OCI-LY7 (cell line): ENCODE data around the gene GLB1L3. TPM values are rescaled to one million over a fixed set of nuclear protein-coding genes. Genes with fewer than 3 reads are reported as not detected.

Experiments used
- Bru-seq: library from RNA; stranded (reverse); fragments of 400-500 nt; gene quantifications from one replicate; lab custom pipeline; 2021; lab: Mats Ljungman, UMichigan
- BruChase-seq, 2 experiments: library from RNA; stranded (reverse); fragments of 400-500 nt; gene quantifications; one replicate each; lab custom pipeline; 2021; lab: Mats Ljungman, UMichigan
- BruUV-seq: library from RNA; stranded (reverse); fragments of 400-500 nt; replicated peaks from 2 replicates; lab custom pipeline; 2021; lab: Mats Ljungman, UMichigan
- CTCF ChIA-PET: fragments of 300-600 bp; sonication (Branson Sonifier 250); formaldehyde crosslinking; loops from one replicate; lab custom pipeline; 2022; ENCODE audit warnings: antibody characterized with exemption; ENCODE audit not compliant: unreplicated experiment; lab: Charles Lee
- POLR2A ChIA-PET: fragments of 300-600 bp; sonication (Branson Sonifier 250); formaldehyde crosslinking; loops from one replicate; lab custom pipeline; 2022; ENCODE audit warnings: antibody characterized with exemption; lab: Charles Lee
- DNase-seq: peaks from one replicate; pipeline ENCODE4 v3.0.0-alpha.2; 2015; ENCODE audit warnings: low spot score
- H2AFZ ChIP-seq: fragments of 200-600 bp; sonication (generic), shearing (Covaris generic); 2 replicates; pipeline ENCODE4 v1.6.1; 2014; ENCODE audit warnings: mild to moderate bottlenecking, antibody characterized with exemption, low read length, moderate library complexity
- H3K27ac ChIP-seq: fragments of 200-600 bp; sonication (generic); 2 replicates; pipeline ENCODE4 v1.5.1; 2014; ENCODE audit warnings: mixed run types, low read depth, mild to moderate bottlenecking, moderate library complexity, low read length, inconsistent platforms; ENCODE audit not compliant: poor library complexity, severe bottlenecking
- H3K36me3 ChIP-seq: fragments of 200-600 bp; sonication (generic); 2 replicates; pipeline ENCODE4 v1.6.1; 2014; ENCODE audit warnings: mild to moderate bottlenecking, antibody characterized with exemption, low read length, moderate library complexity, mixed read lengths; ENCODE audit not compliant: insufficient read depth
- H3K4me1 ChIP-seq: fragments of 200-600 bp; sonication (generic); 2 replicates; pipeline ENCODE4 v1.5.1; 2014; ENCODE audit warnings: mild to moderate bottlenecking, low read length; ENCODE audit not compliant: insufficient read depth, poor library complexity, severe bottlenecking
- H3K4me2 ChIP-seq: fragments of 200-600 bp; sonication (generic); 2 replicates; pipeline ENCODE4 v1.6.1; 2014; ENCODE audit warnings: mild to moderate bottlenecking, low read length
- H3K4me3 ChIP-seq: fragments of 200-600 bp; sonication (generic); 2 replicates; pipeline ENCODE4 v1.5.1; 2014; ENCODE audit warnings: mild to moderate bottlenecking, low read depth, low read length; ENCODE audit not compliant: poor library complexity, severe bottlenecking
- H3K79me2 ChIP-seq: fragments of 200-600 bp; sonication (generic); 2 replicates; pipeline ENCODE4 v1.6.1; 2016; ENCODE audit warnings: low read depth, mild to moderate bottlenecking, low read length, moderate library complexity, mixed read lengths; ENCODE audit not compliant: insufficient read depth
- H3K9me2 ChIP-seq: fragments of 200-600 bp; sonication (generic); 2 replicates; pipeline ENCODE4 v1.6.1; 2016; ENCODE audit warnings: mild to moderate bottlenecking, low read length, mixed read lengths; ENCODE audit not compliant: insufficient read depth
- H3K9me3 ChIP-seq: fragments of 200-600 bp; sonication (generic); 2 replicates; pipeline ENCODE4 v1.6.1; 2014; ENCODE audit warnings: mild to moderate bottlenecking, mixed run types, low read length, mixed read lengths
- H4K20me1 ChIP-seq: fragments of 200-600 bp; sonication (generic); 2 replicates; pipeline ENCODE4 v1.6.1; 2014; ENCODE audit warnings: mild to moderate bottlenecking, antibody characterized with exemption, low read length, moderate library complexity, mixed read lengths; ENCODE audit not compliant: insufficient read depth
- EZH2phosphoT487 ChIP-seq: fragments of 200-600 bp; sonication (generic); IDR thresholded peaks from 2 replicates; pipeline ENCODE4 v1.6.1; 2018; ENCODE audit warnings: low read depth, borderline replicate concordance, mild to moderate bottlenecking, mixed run types, antibody characterized with exemption, low read length, moderate library complexity, mixed read lengths
- intact Hi-C: fragments of 100-400 bp; cut with micrococcal nuclease; formaldehyde crosslinking; loops from one replicate; pipeline ENCODE4 v1.10.0; 2022; ENCODE audit not compliant: unreplicated experiment
- long read RNA-seq: library from polyadenylated mRNA; stranded (forward); transcript quantifications from one replicate; pipeline ENCODE4 v2.0.0, GENCODE V29; 2022
- total RNA-seq, 2 experiments: library from RNA; depleted of rRNA in 1 of 2; stranded (reverse); fragments of >200 nt in 1 of 2; shearing (Covaris generic) in 1 of 2; gene quantifications; 2 replicates each; pipeline ENCODE4 v1.2.3, GENCODE V29; 2014 to 2022
- TF ChIP-seq, protein P1 (sequence below): fragments of 200-600 bp; sonication (generic); conservative IDR thresholded peaks from 2 replicates; pipeline ENCODE4 v1.5.1; 2014; ENCODE audit warnings: mild to moderate bottlenecking, antibody characterized with exemption, low read length, moderate library complexity, mixed read lengths

GLB1L3 gene
- total RNA-seq (2014; rRNA removed; shearing (Covaris generic)) (not detected in 2 replicates), total RNA-seq (2022) (not detected in 2 replicates), Bru-seq, nascent RNA (percentile 3 among the genes with signal in this experiment), BruChase-seq, experiment 1, labeled RNA remaining after a 6-hour chase (not detected), BruChase-seq, experiment 2, labeled RNA remaining after a 2-hour chase (not detected)
- long read RNA-seq, result 0 reads

- TF ChIP-seq EZH2phosphoT487, result no peak
- TF ChIP-seq, protein P1, sequence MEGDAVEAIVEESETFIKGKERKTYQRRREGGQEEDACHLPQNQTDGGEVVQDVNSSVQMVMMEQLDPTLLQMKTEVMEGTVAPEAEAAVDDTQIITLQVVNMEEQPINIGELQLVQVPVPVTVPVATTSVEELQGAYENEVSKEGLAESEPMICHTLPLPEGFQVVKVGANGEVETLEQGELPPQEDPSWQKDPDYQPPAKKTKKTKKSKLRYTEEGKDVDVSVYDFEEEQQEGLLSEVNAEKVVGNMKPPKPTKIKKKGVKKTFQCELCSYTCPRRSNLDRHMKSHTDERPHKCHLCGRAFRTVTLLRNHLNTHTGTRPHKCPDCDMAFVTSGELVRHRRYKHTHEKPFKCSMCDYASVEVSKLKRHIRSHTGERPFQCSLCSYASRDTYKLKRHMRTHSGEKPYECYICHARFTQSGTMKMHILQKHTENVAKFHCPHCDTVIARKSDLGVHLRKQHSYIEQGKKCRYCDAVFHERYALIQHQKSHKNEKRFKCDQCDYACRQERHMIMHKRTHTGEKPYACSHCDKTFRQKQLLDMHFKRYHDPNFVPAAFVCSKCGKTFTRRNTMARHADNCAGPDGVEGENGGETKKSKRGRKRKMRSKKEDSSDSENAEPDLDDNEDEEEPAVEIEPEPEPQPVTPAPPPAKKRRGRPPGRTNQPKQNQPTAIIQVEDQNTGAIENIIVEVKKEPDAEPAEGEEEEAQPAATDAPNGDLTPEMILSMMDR, result no peak
- Histone ChIP-seq H3K9me2 (no peaks in the 10 kb centered on the region), H3K4me3 (no peak within 1 kb of the TSS), H3K4me2 (no peak within 1 kb of the TSS), H3K79me2 (no peaks in the 10 kb centered on the region), H3K9me3 (no peaks in the 10 kb centered on the region), H3K4me1 (no peaks in the 10 kb centered on the region), H2AFZ (no peak within 1 kb of the TSS), H3K27ac (no peak within 1 kb of the TSS), H3K36me3 (no peaks in the 10 kb centered on the region), H4K20me1 (no peaks in the 10 kb centered on the region)
- CTCF ChIA-PET, result no interaction called here
- BruUV-seq, result no TSS peak
- no peak for DNase-seq
- POLR2A ChIA-PET, result no interaction called here
- intact Hi-C loops, result no loop called here
Measured at GRCh38 chr11:134275534-134276395, at the start of gene GLB1L3. TSS of gene GLB1L3 (plus strand) at chr11:134276379. CDS start at chr11:134276741, 362 bp downstream.

GRCh38 chr11:134226806-134227325 is 49.3 kb upstream of the GLB1L3 start:
- peaks cover 53% of the 10 kb centered on the region for H3K79me2 ChIP-seq
- no TSS peak for BruUV-seq

More at GRCh38 chr11:134226806-134227325, 49.3 kb upstream of the GLB1L3 start:
- H3K4me1 ChIP-seq, result peaks cover 64% of the 10 kb centered on the region
- peaks cover 66% of the 10 kb centered on the region for H4K20me1 ChIP-seq
- H3K4me2 ChIP-seq, result peak overlapping the region; percentile 87
- no peaks in the 10 kb centered on the region for H3K9me3 ChIP-seq
- ChIA-PET POLR2A (interaction anchor here (0.5 to 2.0 kb wide), 3 partner anchors 12 to 32 kb away, joined by 3 to 4 read pairs (median 4); no protein-coding TSS in a partner anchor), CTCF (no interaction called here)
- H2AFZ ChIP-seq, result no peak overlapping the region
- no peak for DNase-seq
- peak overlapping the region; percentile 97 for H3K4me3 ChIP-seq
- intact Hi-C loops, result no loop called here
- H3K9me2 ChIP-seq, result no peaks in the 10 kb centered on the region
- H3K36me3 ChIP-seq, result peaks cover 15% of the 10 kb centered on the region
- H3K27ac ChIP-seq, result no peak overlapping the region
- no peak for TF ChIP-seq EZH2phosphoT487
- TF ChIP-seq, protein P1, result no peak
